ENCODE measurements around the gene HSD17B1. TPM values are rescaled to one million over a fixed set of nuclear protein-coding genes. Genes with fewer than 3 reads are reported as not detected.

Gene HSD17B1
- total RNA-seq, 1 donor from 2014 or later, result 1.5 TPM

DNA sequence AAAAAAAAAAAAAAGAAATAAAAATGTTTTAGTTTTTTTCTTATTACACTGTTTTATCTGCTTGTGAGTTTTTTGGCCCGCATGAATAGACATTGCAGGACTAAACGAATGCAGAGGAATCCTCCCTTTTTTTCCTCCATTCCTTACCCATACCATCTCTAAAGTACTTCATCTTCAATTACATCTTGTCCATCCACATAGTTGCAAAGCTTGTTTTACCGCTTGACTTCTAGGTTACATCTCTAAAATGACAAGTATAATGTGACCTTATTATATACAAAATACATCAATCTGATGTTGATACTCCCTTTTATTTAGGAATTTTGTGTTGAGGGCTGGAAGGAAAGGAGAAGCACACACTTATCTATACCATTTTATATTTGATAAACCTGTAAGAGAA is 43.7 kb downstream of the HSD17B1 start:
- peaks cover 32% of the 10 kb centered on the region for H4K20me1 ChIP-seq (ENCODE audit: insufficient read depth, low read length)
- H3K27me3 ChIP-seq (ENCODE audit: insufficient read depth, low read length), result no peaks in the 10 kb centered on the region
- no peaks in the 10 kb centered on the region for H3K9me3 Mint-ChIP-seq (ENCODE audit: unreplicated experiment)
- no peak overlapping the region for H3K4me2 ChIP-seq (ENCODE audit: low read length)
- no peaks in the 10 kb centered on the region for H3K27me3 Mint-ChIP-seq (ENCODE audit: low read depth, unreplicated experiment)
- no peak for FAIRE-seq
- peaks cover 31% of the 10 kb centered on the region for H3K79me2 ChIP-seq (ENCODE audit: insufficient read depth, low read length)
- H3K4me3 ChIP-seq (ENCODE audit: insufficient read depth, low read depth, low read length), result no peak overlapping the region
- H3K4me1 Mint-ChIP-seq (ENCODE audit: low read depth, unreplicated experiment), result no peaks in the 10 kb centered on the region
- H3K9ac ChIP-seq (ENCODE audit: low read length), result no peak overlapping the region
- H3K9me3 ChIP-seq (ENCODE audit: insufficient read depth, low read depth, low read length), result no peaks in the 10 kb centered on the region
- no peak overlapping the region for H3K27ac ChIP-seq (ENCODE audit: low read depth, low read length)
- H3K36me3 Mint-ChIP-seq (ENCODE audit: low read depth, unreplicated experiment), result peaks cover 4% of the 10 kb centered on the region
- H3K4me3 Mint-ChIP-seq (ENCODE audit: unreplicated experiment), result no peak overlapping the region
- H3K27ac Mint-ChIP-seq (ENCODE audit: unreplicated experiment), result no peak overlapping the region
- TF ChIP-seq, protein P1, sequence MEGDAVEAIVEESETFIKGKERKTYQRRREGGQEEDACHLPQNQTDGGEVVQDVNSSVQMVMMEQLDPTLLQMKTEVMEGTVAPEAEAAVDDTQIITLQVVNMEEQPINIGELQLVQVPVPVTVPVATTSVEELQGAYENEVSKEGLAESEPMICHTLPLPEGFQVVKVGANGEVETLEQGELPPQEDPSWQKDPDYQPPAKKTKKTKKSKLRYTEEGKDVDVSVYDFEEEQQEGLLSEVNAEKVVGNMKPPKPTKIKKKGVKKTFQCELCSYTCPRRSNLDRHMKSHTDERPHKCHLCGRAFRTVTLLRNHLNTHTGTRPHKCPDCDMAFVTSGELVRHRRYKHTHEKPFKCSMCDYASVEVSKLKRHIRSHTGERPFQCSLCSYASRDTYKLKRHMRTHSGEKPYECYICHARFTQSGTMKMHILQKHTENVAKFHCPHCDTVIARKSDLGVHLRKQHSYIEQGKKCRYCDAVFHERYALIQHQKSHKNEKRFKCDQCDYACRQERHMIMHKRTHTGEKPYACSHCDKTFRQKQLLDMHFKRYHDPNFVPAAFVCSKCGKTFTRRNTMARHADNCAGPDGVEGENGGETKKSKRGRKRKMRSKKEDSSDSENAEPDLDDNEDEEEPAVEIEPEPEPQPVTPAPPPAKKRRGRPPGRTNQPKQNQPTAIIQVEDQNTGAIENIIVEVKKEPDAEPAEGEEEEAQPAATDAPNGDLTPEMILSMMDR (IDR thresholded peaks at IDR 0.05; ENCODE audit: insufficient read depth, low read depth, low read length), result no peak
- TF ChIP-seq EZH2 (IDR thresholded peaks at IDR 0.05; ENCODE audit: insufficient read depth, low read length), result no peak
- no peak for DNase-seq (ENCODE audit: low read depth)
- H3K36me3 ChIP-seq (ENCODE audit: insufficient read depth, low read length), result no peaks in the 10 kb centered on the region
- H2AFZ ChIP-seq (ENCODE audit: low read depth, low read length), result no peak overlapping the region
- no peaks in the 10 kb centered on the region for H3K4me1 ChIP-seq (ENCODE audit: insufficient read depth, low read length)

DNA sequence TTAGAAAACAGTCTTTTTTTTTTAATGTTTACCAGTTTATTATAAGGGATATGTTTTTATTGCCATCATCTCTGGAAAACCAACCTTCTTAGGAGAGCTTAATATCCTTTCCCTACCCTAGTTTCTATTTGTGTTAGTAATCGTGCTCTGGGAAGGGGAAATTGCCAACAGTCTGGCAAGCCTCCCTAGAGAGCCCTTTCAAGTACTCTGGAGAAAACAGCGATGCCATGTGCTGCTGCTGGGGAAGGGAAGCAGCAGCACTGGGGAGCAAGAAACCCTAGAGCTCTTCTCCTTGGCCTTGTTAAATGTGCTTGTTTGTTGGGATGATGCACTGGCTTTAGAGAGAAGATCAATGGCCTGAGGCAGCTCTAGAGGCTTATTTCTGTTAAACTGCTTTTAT is 46.2 kb downstream of the HSD17B1 start:
- no peak for FAIRE-seq
- TF ChIP-seq, protein P1 (IDR thresholded peaks at IDR 0.05; ENCODE audit: insufficient read depth, low read depth, low read length), result no peak
- TF ChIP-seq EZH2 (IDR thresholded peaks at IDR 0.05; ENCODE audit: insufficient read depth, low read length), result no peak
- Histone ChIP-seq H3K9ac (ENCODE audit: low read length) (no peak overlapping the region), H3K9me3 (ENCODE audit: insufficient read depth, low read depth, low read length) (no peaks in the 10 kb centered on the region), H3K79me2 (ENCODE audit: insufficient read depth, low read length) (peaks cover 47% of the 10 kb centered on the region), H3K27ac (ENCODE audit: low read depth, low read length) (no peak overlapping the region), H3K4me3 (ENCODE audit: insufficient read depth, low read depth, low read length) (no peak overlapping the region), H4K20me1 (ENCODE audit: insufficient read depth, low read length) (peaks cover 39% of the 10 kb centered on the region), H3K4me2 (ENCODE audit: low read length) (no peak overlapping the region), H3K27me3 (ENCODE audit: insufficient read depth, low read length) (no peaks in the 10 kb centered on the region), H3K4me1 (ENCODE audit: insufficient read depth, low read length) (no peaks in the 10 kb centered on the region), H3K36me3 (ENCODE audit: insufficient read depth, low read length) (no peaks in the 10 kb centered on the region), H2AFZ (ENCODE audit: low read depth, low read length) (no peak overlapping the region)
- Mint-ChIP-seq H3K36me3 (ENCODE audit: low read depth, unreplicated experiment) (peaks cover 4% of the 10 kb centered on the region), H3K27me3 (ENCODE audit: low read depth, unreplicated experiment) (no peaks in the 10 kb centered on the region), H3K4me3 (ENCODE audit: unreplicated experiment) (peak overlapping the region; percentile 40), H3K27ac (ENCODE audit: unreplicated experiment) (no peak overlapping the region), H3K9me3 (ENCODE audit: unreplicated experiment) (no peaks in the 10 kb centered on the region), H3K4me1 (ENCODE audit: low read depth, unreplicated experiment) (no peaks in the 10 kb centered on the region)
- no peak for DNase-seq (ENCODE audit: low read depth)

DNA sequence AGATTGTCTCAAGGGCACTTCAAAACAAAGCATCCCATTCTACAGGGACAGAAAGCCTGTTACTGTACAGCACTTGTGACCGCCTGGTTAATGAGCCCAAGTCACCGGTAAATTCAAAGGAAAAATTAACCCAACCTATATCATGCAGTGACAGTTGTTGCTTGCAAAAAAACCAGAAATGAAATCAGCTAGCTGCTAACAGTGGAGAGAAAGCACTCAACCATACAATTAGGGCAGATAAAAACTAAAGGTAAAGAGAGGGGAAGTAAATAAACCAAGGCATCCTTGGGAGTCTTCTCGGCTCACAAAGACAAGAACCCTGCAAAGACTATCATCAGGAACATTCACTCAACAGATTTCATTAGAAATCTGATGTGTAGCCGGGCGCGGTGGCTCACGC is 50.6 kb downstream of the HSD17B1 start:
- Histone ChIP-seq H3K4me3 (ENCODE audit: insufficient read depth, low read depth, low read length) (no peak overlapping the region), H3K4me1 (ENCODE audit: insufficient read depth, low read length) (peaks cover 5% of the 10 kb centered on the region), H4K20me1 (ENCODE audit: insufficient read depth, low read length) (peaks cover 65% of the 10 kb centered on the region), H3K9me3 (ENCODE audit: insufficient read depth, low read depth, low read length) (no peaks in the 10 kb centered on the region), H3K27ac (ENCODE audit: low read depth, low read length) (no peak overlapping the region), H3K79me2 (ENCODE audit: insufficient read depth, low read length) (peaks cover 89% of the 10 kb centered on the region), H2AFZ (ENCODE audit: low read depth, low read length) (no peak overlapping the region), H3K36me3 (ENCODE audit: insufficient read depth, low read length) (no peaks in the 10 kb centered on the region), H3K9ac (ENCODE audit: low read length) (no peak overlapping the region), H3K27me3 (ENCODE audit: insufficient read depth, low read length) (no peaks in the 10 kb centered on the region), H3K4me2 (ENCODE audit: low read length) (no peak overlapping the region)
- no peaks in the 10 kb centered on the region for H3K27me3 Mint-ChIP-seq (ENCODE audit: low read depth, unreplicated experiment)
- peaks cover 9% of the 10 kb centered on the region for H3K4me1 Mint-ChIP-seq (ENCODE audit: low read depth, unreplicated experiment)
- no peak overlapping the region for H3K4me3 Mint-ChIP-seq (ENCODE audit: unreplicated experiment)
- TF ChIP-seq, protein P1 (IDR thresholded peaks at IDR 0.05; ENCODE audit: insufficient read depth, low read depth, low read length), result no peak
- TF ChIP-seq EZH2 (IDR thresholded peaks at IDR 0.05; ENCODE audit: insufficient read depth, low read length), result no peak
- no peak for DNase-seq (ENCODE audit: low read depth)
- no peak overlapping the region for H3K27ac Mint-ChIP-seq (ENCODE audit: unreplicated experiment)
- H3K36me3 Mint-ChIP-seq (ENCODE audit: low read depth, unreplicated experiment), result peaks cover 4% of the 10 kb centered on the region
- H3K9me3 Mint-ChIP-seq (ENCODE audit: unreplicated experiment), result no peaks in the 10 kb centered on the region
- no peak for FAIRE-seq

Small RNA genes within 50 kb of the gene (microRNA-seq; reads per million reads assigned to microRNA genes)
- 27.6 reads per million, percentile 50 among the genes with 10 or more reads in this experiment for gene MIR5010

Other genes starting within 250 kb of the HSD17B1 start
- gene STAT3, start 164.5 kb upstream of the HSD17B1 start, total RNA-seq, result 145 and 154 TPM in 2 replicates
- gene CAVIN1, start 129.7 kb upstream of the HSD17B1 start, total RNA-seq, result 602 and 644 TPM in 2 replicates
- gene ATP6V0A1, start 94.0 kb upstream of the HSD17B1 start, total RNA-seq, result 75.8 and 78.6 TPM in 2 replicates
- 19.3 and 25.9 TPM in 2 replicates for gene NAGLU, start 16.7 kb upstream of the HSD17B1 start, total RNA-seq
- 52.0 and 54.2 TPM in 2 replicates for gene COASY, start 9.2 kb downstream of the HSD17B1 start, total RNA-seq
- 26.5 and 29.9 TPM in 2 replicates for gene MLX, start 14.2 kb downstream of the HSD17B1 start, total RNA-seq
- 5.4 and 8.7 TPM in 2 replicates for gene PSMC3IP, start 24.8 kb downstream of the HSD17B1 start, total RNA-seq
- 54.3 and 60.9 TPM in 2 replicates for gene RETREG3, start 56.5 kb downstream of the HSD17B1 start, total RNA-seq
- 47.2 and 51.0 TPM in 2 replicates for gene TUBG1, start 56.8 kb downstream of the HSD17B1 start, total RNA-seq
- 14.4 and 16.6 TPM in 2 replicates for gene TUBG2, start 106.4 kb downstream of the HSD17B1 start, total RNA-seq
- gene PLEKHH3, start 124.1 kb downstream of the HSD17B1 start, total RNA-seq, result 14.1 and 14.5 TPM in 2 replicates
- 0.65 and 0.84 TPM in 2 replicates for gene CCR10, start 128.9 kb downstream of the HSD17B1 start, total RNA-seq
- gene CNTNAP1, start 129.6 kb downstream of the HSD17B1 start, total RNA-seq, result 11.4 and 16.4 TPM in 2 replicates
- 15.2 and 16.9 TPM in 2 replicates for gene EZH1, start 192.1 kb downstream of the HSD17B1 start, total RNA-seq
- gene RAMP2, start 208.3 kb downstream of the HSD17B1 start, total RNA-seq, result 6.1 and 6.8 TPM in 2 replicates
- gene VPS25, start 220.5 kb downstream of the HSD17B1 start, total RNA-seq, result 49.5 and 53.2 TPM in 2 replicates
- gene WNK4, start 227.7 kb downstream of the HSD17B1 start, total RNA-seq, result 22.8 and 34.8 TPM in 2 replicates
- 31.8 and 34.3 TPM in 2 replicates for gene COA3, start 245.8 kb downstream of the HSD17B1 start, total RNA-seq
- not detected in 2 replicates for gene CNTD1, start 245.9 kb downstream of the HSD17B1 start, total RNA-seq

All from astrocyte (in vitro differentiated cells and primary cell).